ENCODE results near the gene KCNQ1.

- TF ChIP-seq CTCF (IDR thresholded peaks at IDR 0.05) (no peak), POLR2A (IDR thresholded peaks at IDR 0.05) (no peak)
These were observed 212.1 kb downstream of the KCNQ1 start for GRCh38 chr11:2656859-2657258.

Measured in body of pancreas (tissue), 4 donors.